Measurements from ENCODE around the gene PHLPP1. TPM values are rescaled to one million over a fixed set of nuclear protein-coding genes. Genes with fewer than 3 reads are reported as not detected.

Gene PHLPP1
- total RNA-seq, 1 donor from 2014 or later: 3.4 TPM

GRCh38 chr18:62721839-62722795, 6.8 kb downstream of the PHLPP1 start:
- DNase-seq (ENCODE audit: low read depth): no peak
- FAIRE-seq: no peak
- H3K27me3 ChIP-seq (ENCODE audit: control insufficient read depth, insufficient read depth, low read length): no peaks in the 10 kb centered on the region
- H3K36me3 ChIP-seq (ENCODE audit: control insufficient read depth, insufficient read depth, low read length): no peaks in the 10 kb centered on the region
- no peak for TF ChIP-seq CTCF (IDR thresholded peaks at IDR 0.05; ENCODE audit: insufficient read depth, low read length, severe bottlenecking)
- no peak overlapping the region for H3K4me3 ChIP-seq (ENCODE audit: low read depth, low read length)

- no peak for TF ChIP-seq CTCF (IDR thresholded peaks at IDR 0.05; ENCODE audit: insufficient read depth, low read length, severe bottlenecking)
- DNase-seq (ENCODE audit: low read depth) (no peak), FAIRE-seq (no peak)
- no peaks in the 10 kb centered on the region for H3K36me3 ChIP-seq (ENCODE audit: control insufficient read depth, insufficient read depth, low read length)
- no peak overlapping the region for H3K4me3 ChIP-seq (ENCODE audit: low read depth, low read length)
- H3K27me3 ChIP-seq (ENCODE audit: control insufficient read depth, insufficient read depth, low read length): no peaks in the 10 kb centered on the region
Observed at GRCh38 chr18:62723666-62724281, 8.4 kb downstream of the PHLPP1 start.

- Histone ChIP-seq H3K36me3 (ENCODE audit: control insufficient read depth, insufficient read depth, low read length) (no peaks in the 10 kb centered on the region), H3K27me3 (ENCODE audit: control insufficient read depth, insufficient read depth, low read length) (no peaks in the 10 kb centered on the region), H3K4me3 (ENCODE audit: low read depth, low read length) (no peak overlapping the region)
- no peak for TF ChIP-seq CTCF (IDR thresholded peaks at IDR 0.05; ENCODE audit: insufficient read depth, low read length, severe bottlenecking)
- FAIRE-seq: no peak
- no peak for DNase-seq (ENCODE audit: low read depth)
Observed at GRCh38 chr18:62725896-62726295, 10.6 kb downstream of the PHLPP1 start.

- no peak for TF ChIP-seq CTCF (IDR thresholded peaks at IDR 0.05; ENCODE audit: insufficient read depth, low read length, severe bottlenecking)
- no peaks in the 10 kb centered on the region for H3K27me3 ChIP-seq (ENCODE audit: control insufficient read depth, insufficient read depth, low read length)
- FAIRE-seq (no peak), DNase-seq (ENCODE audit: low read depth) (no peak)
- H3K36me3 ChIP-seq (ENCODE audit: control insufficient read depth, insufficient read depth, low read length): no peaks in the 10 kb centered on the region
- H3K4me3 ChIP-seq (ENCODE audit: low read depth, low read length): no peak overlapping the region
Observed at GRCh38 chr18:62728254-62728653, 12.9 kb downstream of the PHLPP1 start.

GRCh38 chr18:62729487-62730386, 14.4 kb downstream of the PHLPP1 start:
- no peak for TF ChIP-seq CTCF (IDR thresholded peaks at IDR 0.05; ENCODE audit: insufficient read depth, low read length, severe bottlenecking)
- Histone ChIP-seq H3K36me3 (ENCODE audit: control insufficient read depth, insufficient read depth, low read length) (no peaks in the 10 kb centered on the region), H3K27me3 (ENCODE audit: control insufficient read depth, insufficient read depth, low read length) (no peaks in the 10 kb centered on the region), H3K4me3 (ENCODE audit: low read depth, low read length) (no peak overlapping the region)
- DNase-seq (ENCODE audit: low read depth) (no peak), FAIRE-seq (no peak)
